HG02943 (cell line): Measurements from ENCODE around the gene IGHMBP2.

Source experiments
- ATAC-seq: cut with Tn5 transposase; IDR thresholded peaks from one replicate; pipeline ENCODE4 v1.9.1; 2021; ENCODE audit warnings: mild to moderate bottlenecking, low read depth, moderate library complexity; ENCODE audit not compliant: unreplicated experiment

The IGHMBP2 gene

GRCh38 chr11:68978626-68978930 lies 74.9 kb downstream of the IGHMBP2 start:
- ATAC-seq = no peak

GRCh38 chr11:68978931-68979594 lies 75.4 kb downstream of the IGHMBP2 start:
- no peak for ATAC-seq

GRCh38 chr11:68979931-68980775 lies 76.5 kb downstream of the IGHMBP2 start:
- no peak for ATAC-seq

- ATAC-seq = no peak
These were observed 77.0 kb downstream of the IGHMBP2 start, which contains the start of gene MRGPRD for GRCh38 chr11:68980776-68981065. Gene MRGPRD (minus strand): TSS chr11:68980986. CDS start chr11:68980986, 0 bp downstream.

- no peak for ATAC-seq
These were observed 78.4 kb downstream of the IGHMBP2 start for GRCh38 chr11:68982134-68982533.

GRCh38 chr11:68983801-68984200 lies 80.1 kb downstream of the IGHMBP2 start:
- ATAC-seq = no peak

- no peak for ATAC-seq
These were observed 83.5 kb downstream of the IGHMBP2 start for GRCh38 chr11:68987211-68987610.

GRCh38 chr11:68988491-68988890 lies 84.8 kb downstream of the IGHMBP2 start:
- no peak for ATAC-seq
